OCI-LY1 (cell line): ENCODE measurements around the gene SLC46A1.
"Not testable (repeated sequence)": the region's sequence is repeated elsewhere in the genome, so short reads cannot be mapped to it uniquely, and the experiment has no call there.

Experiments used
- H2AFZ ChIP-seq: fragments of 200-600 bp; sonication (generic), shearing (Covaris generic); 2 replicates; pipeline ENCODE4 v1.6.0; 2014; ENCODE audit warnings: antibody characterized with exemption, mild to moderate bottlenecking, low read length
- H3F3A ChIP-seq: fragments of 200-600 bp; sonication (generic), shearing (Covaris generic); 2 replicates; pipeline ENCODE4 v1.6.0; 2014; ENCODE audit warnings: mild to moderate bottlenecking, antibody characterized with exemption, low read length, moderate library complexity; ENCODE audit not compliant: insufficient read depth
- H3K27ac ChIP-seq: fragments of 200-600 bp; sonication (generic); 2 replicates; pipeline ENCODE4 v1.5.1; 2014; ENCODE audit warnings: low read length, mixed run types, mild to moderate bottlenecking, low read depth; ENCODE audit not compliant: poor library complexity, severe bottlenecking
- H3K27me3 ChIP-seq: fragments of 200-600 bp; sonication (generic); 2 replicates; pipeline ENCODE4 v1.6.0; 2014; ENCODE audit warnings: antibody characterized with exemption, mild to moderate bottlenecking, low read length, moderate library complexity; ENCODE audit not compliant: insufficient read depth
- H3K36me3 ChIP-seq: fragments of 200-600 bp; sonication (generic); 2 replicates; pipeline ENCODE4 v1.6.1; 2014; ENCODE audit warnings: mild to moderate bottlenecking, antibody characterized with exemption, low read length, moderate library complexity, mixed read lengths; ENCODE audit not compliant: insufficient read depth
- H3K4me1 ChIP-seq: fragments of 200-600 bp; sonication (generic); 2 replicates; pipeline ENCODE4 v1.5.1; 2014; ENCODE audit warnings: mild to moderate bottlenecking, low read length, moderate library complexity; ENCODE audit not compliant: insufficient read depth, severe bottlenecking
- H3K4me2 ChIP-seq: fragments of 200-600 bp; sonication (generic), shearing (Covaris generic); 2 replicates; pipeline ENCODE4 v1.6.1; 2014; ENCODE audit warnings: low read length
- H3K4me3 ChIP-seq: fragments of 200-600 bp; sonication (generic); 2 replicates; pipeline ENCODE4 v1.5.1; 2014; ENCODE audit warnings: low read length, low read depth, mild to moderate bottlenecking, mixed read lengths; ENCODE audit not compliant: poor library complexity, severe bottlenecking
- H3K79me2 ChIP-seq: fragments of 200-600 bp; shearing (Covaris generic); 2 replicates; pipeline ENCODE4 v1.6.1; 2016; ENCODE audit warnings: mixed run types, low read length, mixed read lengths; ENCODE audit not compliant: insufficient read depth
- H3K9ac ChIP-seq: fragments of 200-600 bp; sonication (generic), shearing (Covaris generic); 2 replicates; pipeline ENCODE4 v1.6.1; 2014; ENCODE audit warnings: mild to moderate bottlenecking, low read length, mixed read lengths
- H3K9me2 ChIP-seq: fragments of 200-600 bp; sonication (generic), shearing (Covaris generic); 2 replicates; pipeline ENCODE4 v1.6.1; 2014; ENCODE audit warnings: low read depth, mild to moderate bottlenecking, low read length, mixed read lengths
- H3K9me3 ChIP-seq: fragments of 200-600 bp; shearing (Covaris generic); 2 replicates; pipeline ENCODE4 v1.6.1; 2014; ENCODE audit warnings: low read length, mixed read lengths
- H4K20me1 ChIP-seq: fragments of 200-600 bp; sonication (generic), shearing (Covaris generic); 2 replicates; pipeline ENCODE4 v1.6.0; 2016; ENCODE audit warnings: mild to moderate bottlenecking, low read length; ENCODE audit not compliant: insufficient read depth
- CTCF ChIP-seq: fragments of 200-600 bp; sonication (generic), shearing (Covaris generic); IDR thresholded peaks from 2 replicates; pipeline ENCODE4 v1.5.1; 2017; ENCODE audit warnings: mild to moderate bottlenecking, antibody characterized with exemption, low read length, moderate library complexity, mixed read lengths
- EZH2 ChIP-seq: fragments of 200-600 bp; sonication (generic), shearing (Covaris generic); IDR thresholded peaks from 2 replicates; pipeline ENCODE4 v1.8.0; 2017; ENCODE audit warnings: borderline replicate concordance, mixed run types, mild to moderate bottlenecking, antibody characterized with exemption, low read length, moderate library complexity, mixed read lengths

SLC46A1 gene

GRCh38 chr17:28433721-28434120, 27.7 kb upstream of the SLC46A1 start:
- no peak overlapping the region for H3K4me3 ChIP-seq
- no peaks in the 10 kb centered on the region for H3K9me2 ChIP-seq
- H2AFZ ChIP-seq = no peak overlapping the region
- no peaks in the 10 kb centered on the region for H3K36me3 ChIP-seq
- no peak overlapping the region for H3K27ac ChIP-seq
- no peak for TF ChIP-seq EZH2
- TF ChIP-seq CTCF = no peak
- H3K9ac ChIP-seq = no peak overlapping the region
- H3K9me3 ChIP-seq = no peaks in the 10 kb centered on the region
- no peaks in the 10 kb centered on the region for H4K20me1 ChIP-seq
- no peaks in the 10 kb centered on the region for H3K4me1 ChIP-seq
- H3F3A ChIP-seq = no peaks in the 10 kb centered on the region
- no peaks in the 10 kb centered on the region for H3K79me2 ChIP-seq
- no peak overlapping the region for H3K4me2 ChIP-seq
- H3K27me3 ChIP-seq = no peaks in the 10 kb centered on the region

GRCh38 chr17:28427982-28428381, 22.0 kb upstream of the SLC46A1 start:
- not testable (repeated sequence) for H2AFZ ChIP-seq, H3K79me2 ChIP-seq, H3K9me2 ChIP-seq, H3K4me2 ChIP-seq, H3K4me1 ChIP-seq, H3K36me3 ChIP-seq, H3K9ac ChIP-seq, H4K20me1 ChIP-seq, H3F3A ChIP-seq, H3K27ac ChIP-seq, H3K4me3 ChIP-seq, H3K9me3 ChIP-seq, H3K27me3 ChIP-seq

- TF ChIP-seq CTCF (no peak), EZH2 (no peak)
- H3K4me1 ChIP-seq = no peaks in the 10 kb centered on the region
- no peak overlapping the region for H3K4me3 ChIP-seq
- H3K79me2 ChIP-seq = no peaks in the 10 kb centered on the region
- no peaks in the 10 kb centered on the region for H3K27me3 ChIP-seq
- H3K9ac ChIP-seq = no peak overlapping the region
- no peaks in the 10 kb centered on the region for H3K9me3 ChIP-seq
- H3K36me3 ChIP-seq = no peaks in the 10 kb centered on the region
- H3K4me2 ChIP-seq = no peak overlapping the region
- no peaks in the 10 kb centered on the region for H3K9me2 ChIP-seq
- no peaks in the 10 kb centered on the region for H4K20me1 ChIP-seq
- H3F3A ChIP-seq = no peaks in the 10 kb centered on the region
- H2AFZ ChIP-seq = no peak overlapping the region
- H3K27ac ChIP-seq = no peak overlapping the region
These were observed 21.4 kb upstream of the SLC46A1 start for GRCh38 chr17:28427371-28427770.

GRCh38 chr17:28426081-28426519, 20.1 kb upstream of the SLC46A1 start:
- Histone ChIP-seq H2AFZ (no peak overlapping the region), H3K9ac (no peak overlapping the region), H4K20me1 (no peaks in the 10 kb centered on the region), H3K27me3 (no peaks in the 10 kb centered on the region), H3K4me2 (no peak overlapping the region), H3F3A (no peaks in the 10 kb centered on the region), H3K9me3 (no peaks in the 10 kb centered on the region), H3K27ac (no peak overlapping the region), H3K4me1 (no peaks in the 10 kb centered on the region), H3K9me2 (no peaks in the 10 kb centered on the region), H3K36me3 (no peaks in the 10 kb centered on the region), H3K79me2 (no peaks in the 10 kb centered on the region), H3K4me3 (no peak overlapping the region)
- TF ChIP-seq EZH2 = no peak
- peak; percentile 29; the same call in 1 of the 2 replicates for TF ChIP-seq CTCF
